Thyroid gland (tissue), 4 donors: Measurements from ENCODE around the gene SLC35B4.

Experiments used
- POLR2A ChIP-seq, 2 donors: fragments of 450-650 bp; IDR thresholded peaks; one replicate each; pipeline ENCODE4 v1.6.1; 2017; ENCODE audit warnings: antibody characterized with exemption in 2 of 2, mild to moderate bottlenecking in 2 of 2, moderate library complexity in 1 of 2
- TF ChIP-seq, protein P1 (sequence below), 6 experiments: fragments of 200-600 bp in 3 of 6; fragments of 450-650 bp in 3 of 6; sonication (generic) in 3 of 6; IDR thresholded peaks; one replicate each; pipeline ENCODE4 v1.5.1; 2016 to 2019; ENCODE audit warnings: antibody characterized with exemption in 6 of 6, mild to moderate bottlenecking in 2 of 6, inconsistent platforms in 1 of 6, moderate library complexity in 1 of 6

DNA sequence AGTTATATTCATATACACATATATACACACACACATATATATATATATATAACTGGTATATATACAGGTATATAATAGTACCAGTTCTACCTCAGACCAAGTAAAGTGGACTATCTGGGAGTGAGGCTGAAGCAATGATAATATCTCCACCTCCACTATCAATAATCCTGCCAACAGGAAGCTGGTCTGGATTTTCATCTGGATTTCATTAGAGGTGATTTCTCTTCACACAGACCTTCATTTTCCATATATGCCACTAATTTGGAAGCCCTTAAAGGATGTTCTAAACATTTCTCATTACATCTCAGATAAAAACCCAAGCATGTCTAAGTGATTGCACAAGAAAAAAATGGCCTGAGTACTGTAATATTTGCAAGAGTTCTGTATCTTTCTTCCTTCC is 1.7 kb upstream of the SLC35B4 start:
- TF ChIP-seq, protein P1, sequence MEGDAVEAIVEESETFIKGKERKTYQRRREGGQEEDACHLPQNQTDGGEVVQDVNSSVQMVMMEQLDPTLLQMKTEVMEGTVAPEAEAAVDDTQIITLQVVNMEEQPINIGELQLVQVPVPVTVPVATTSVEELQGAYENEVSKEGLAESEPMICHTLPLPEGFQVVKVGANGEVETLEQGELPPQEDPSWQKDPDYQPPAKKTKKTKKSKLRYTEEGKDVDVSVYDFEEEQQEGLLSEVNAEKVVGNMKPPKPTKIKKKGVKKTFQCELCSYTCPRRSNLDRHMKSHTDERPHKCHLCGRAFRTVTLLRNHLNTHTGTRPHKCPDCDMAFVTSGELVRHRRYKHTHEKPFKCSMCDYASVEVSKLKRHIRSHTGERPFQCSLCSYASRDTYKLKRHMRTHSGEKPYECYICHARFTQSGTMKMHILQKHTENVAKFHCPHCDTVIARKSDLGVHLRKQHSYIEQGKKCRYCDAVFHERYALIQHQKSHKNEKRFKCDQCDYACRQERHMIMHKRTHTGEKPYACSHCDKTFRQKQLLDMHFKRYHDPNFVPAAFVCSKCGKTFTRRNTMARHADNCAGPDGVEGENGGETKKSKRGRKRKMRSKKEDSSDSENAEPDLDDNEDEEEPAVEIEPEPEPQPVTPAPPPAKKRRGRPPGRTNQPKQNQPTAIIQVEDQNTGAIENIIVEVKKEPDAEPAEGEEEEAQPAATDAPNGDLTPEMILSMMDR (IDR thresholded peaks at IDR 0.05), result no peak
- no peak for TF ChIP-seq POLR2A (IDR thresholded peaks at IDR 0.05)
